HepG2 (cell line): ENCODE results near the gene ACSL6. TPM values are rescaled to one million over a fixed set of nuclear protein-coding genes. Genes with fewer than 3 reads are reported as not detected.
A peak's percentile ranks its signal among the peaks of the same experiment; 100 is the strongest.

Source experiments
- ATAC-seq: fragments of 200-7000 bp; cut with Tn5 transposase; 3 replicates; pipeline ENCODE4 v1.9.1; 2020; ENCODE audit warnings: mild to moderate bottlenecking, moderate library complexity
- BruUV-seq: library from RNA; stranded (reverse); fragments of 400-500 nt; replicated peaks from 2 replicates; lab custom pipeline; 2021; lab: Mats Ljungman, UMichigan
- CTCF ChIA-PET: fragments of 300-600 bp; formaldehyde crosslinking; extraction: SDS; loops from one replicate; lab custom pipeline; 2021; ENCODE audit warnings: low total read pairs, inconsistent platforms, low intra/inter-chr PET ratio; lab: Yijun Ruan, JAX
- POLR2A ChIA-PET: fragments of 350-600 bp; sonication (Branson Sonifier 250); formaldehyde crosslinking; loops from one replicate; lab custom pipeline; 2020; ENCODE audit warnings: antibody characterized with exemption, inconsistent platforms; lab: Yijun Ruan, JAX
- DNase-seq: peaks from one replicate; pipeline ENCODE4 v3.0.0-alpha.2; 2015; ENCODE audit warnings: low spot score
- FAIRE-seq: peaks from 3 replicates; lab custom pipeline; 2011; peaks lifted over from hg19 to GRCh38; lab: Jason Lieb, UNC
- H2AFZ ChIP-seq: one replicate; pipeline ENCODE4 v1.6.1; 2011; ENCODE audit warnings: low read length, inconsistent platforms
- H3K27ac ChIP-seq: fragments of 300-600 bp; 3 replicates; pipeline ENCODE4 v1.8.0; 2011; ENCODE audit warnings: mixed run types, mild to moderate bottlenecking, mixed read lengths, low read length, inconsistent platforms; ENCODE audit not compliant: insufficient read depth; ENCODE audit errors: extremely low read length
- H3K27me3 ChIP-seq, 2 experiments: fragments of 200-600 bp in 1 of 2; 2 replicates in 1 of 2; 3 replicates in 1 of 2; pipeline versions ENCODE4 v1.6.0 to v1.8.0; 2011; ENCODE audit warnings: low read length in 2 of 2, mild to moderate bottlenecking in 2 of 2, moderate library complexity in 2 of 2, inconsistent platforms in 1 of 2; ENCODE audit not compliant: insufficient read depth in 2 of 2, control insufficient read depth in 1 of 2
- H3K36me3 ChIP-seq, 2 experiments: fragments of 200-600 bp in 1 of 2; replicated peaks in 1 of 2; 2 replicates in 1 of 2; 3 replicates in 1 of 2; pipeline versions ENCODE4 v1.5.1 to v1.8.0; 2011; ENCODE audit warnings: low read length in 2 of 2, inconsistent platforms in 1 of 2; ENCODE audit not compliant: insufficient read depth in 2 of 2, control insufficient read depth in 1 of 2
- H3K4me1 ChIP-seq: 2 replicates; pipeline ENCODE4 v1.5.1; 2012; ENCODE audit warnings: low read length, inconsistent platforms; ENCODE audit not compliant: insufficient read depth
- H3K4me2 ChIP-seq: 2 replicates; pipeline ENCODE4 v1.6.0; 2011; ENCODE audit warnings: low read depth, low read length, inconsistent platforms
- H3K4me3 ChIP-seq, 3 experiments: fragments of 200-600 bp in 1 of 3; sonication (generic), shearing (Covaris generic) in 1 of 3; replicated peaks in 1 of 3; 2 replicates each; pipeline ENCODE4 v1.5.1; 2011 to 2016; ENCODE audit warnings: low read length in 3 of 3, inconsistent platforms in 2 of 3, low read depth in 2 of 3, mild to moderate bottlenecking in 2 of 3, control low read depth in 1 of 3, mixed read lengths in 1 of 3; ENCODE audit not compliant: insufficient read depth in 1 of 3
- H3K79me2 ChIP-seq: one replicate; pipeline ENCODE4 v1.6.1; 2011; ENCODE audit warnings: low read length, inconsistent platforms; ENCODE audit not compliant: insufficient read depth
- H3K9ac ChIP-seq: 2 replicates; pipeline ENCODE4 v1.6.0; 2011; ENCODE audit warnings: mild to moderate bottlenecking, low read depth, low read length, inconsistent platforms; ENCODE audit not compliant: insufficient read depth
- H3K9me3 ChIP-seq: 2 replicates; pipeline ENCODE4 v1.5.1; 2012; ENCODE audit warnings: mild to moderate bottlenecking, low read length
- H4K20me1 ChIP-seq: 2 replicates; pipeline ENCODE4 v1.6.0; 2011; ENCODE audit warnings: inconsistent platforms, mild to moderate bottlenecking, low read length, moderate library complexity; ENCODE audit not compliant: insufficient read depth
- CENPT ChIP-seq: sonication (generic); formaldehyde crosslinking; IDR thresholded peaks from 2 replicates; pipeline ENCODE4 v1.8.0; 2022; ENCODE audit warnings: low read depth, mild to moderate bottlenecking, moderate library complexity, missing genetic modification reagents
- DNMT1 ChIP-seq: sonication (generic); formaldehyde crosslinking; IDR thresholded peaks from 2 replicates; pipeline ENCODE4 v1.5.1; 2020; ENCODE audit warnings: mild to moderate bottlenecking, missing genetic modification reagents
- HNF4A ChIP-seq: sonication (generic); formaldehyde crosslinking; IDR thresholded peaks from 2 replicates; pipeline ENCODE4 v1.4.0; 2020; ENCODE audit warnings: missing genetic modification reagents
- JUND ChIP-seq: sonication (generic); formaldehyde crosslinking; IDR thresholded peaks from 2 replicates; pipeline ENCODE4 v1.8.0; 2022; ENCODE audit warnings: mild to moderate bottlenecking, missing genetic modification reagents
- MIXL1 ChIP-seq: IDR thresholded peaks from 2 replicates; pipeline ENCODE4 v1.6.1; 2016
- PHB2 ChIP-seq: fragments of 450-650 bp; IDR thresholded peaks from 2 replicates; pipeline ENCODE4 v1.6.1; 2018; ENCODE audit not compliant: partially characterized antibody
- RAD21 ChIP-seq: fragments of 450-650 bp; formaldehyde crosslinking; IDR thresholded peaks from 2 replicates; pipeline ENCODE4 v1.5.0; 2020; ENCODE audit warnings: mild to moderate bottlenecking
- RXRA ChIP-seq: sonication (generic); formaldehyde crosslinking; IDR thresholded peaks from 2 replicates; pipeline ENCODE4 v1.5.1; 2020; ENCODE audit warnings: missing genetic modification reagents
- SOX5 ChIP-seq: IDR thresholded peaks from 2 replicates; pipeline ENCODE4 v1.6.1; 2016; ENCODE audit warnings: borderline replicate concordance
- TEAD3 ChIP-seq: optimal IDR thresholded peaks from 2 replicates; pipeline ENCODE3; 2016; ENCODE audit warnings: borderline replicate concordance
- ZNF34 ChIP-seq: sonication (generic); formaldehyde crosslinking; IDR thresholded peaks from 2 replicates; pipeline ENCODE4 v1.4.0; 2020; ENCODE audit warnings: mild to moderate bottlenecking, missing genetic modification reagents, borderline replicate concordance
- ZNF562 ChIP-seq: sonication (generic); formaldehyde crosslinking; IDR thresholded peaks from 2 replicates; pipeline ENCODE4 v1.8.0; 2022; ENCODE audit warnings: missing genetic modification reagents, borderline replicate concordance
- ZNF607 ChIP-seq: sonication (generic); formaldehyde crosslinking; IDR thresholded peaks from 2 replicates; pipeline ENCODE4 v1.5.1; 2020; ENCODE audit warnings: missing genetic modification reagents, mild to moderate bottlenecking, borderline replicate concordance
- ZNF737 ChIP-seq: sonication (generic); formaldehyde crosslinking; IDR thresholded peaks from 2 replicates; pipeline ENCODE4 v1.5.0; 2020; ENCODE audit warnings: missing genetic modification reagents, mild to moderate bottlenecking, borderline replicate concordance
- WGBS: methylation state at CpG from one replicate; pipeline ENCODE4 v1.1.6; 2017; ENCODE audit warnings: low lambda C conversion rate; 5-methylcytosine and 5-hydroxymethylcytosine counted together
- in situ Hi-C: cut with HindIII; loops from 2 replicates; pipeline ENCODE4 v1.10.0; 2017; ENCODE audit warnings: low pct_unique_long_range_greater_than_20kb; ENCODE audit not compliant: extremely low pct_ligation_motif_present
- intact Hi-C: fragments of 100-400 bp; cut with micrococcal nuclease; formaldehyde crosslinking; loops from one replicate; pipeline ENCODE4 v1.10.0; 2022; ENCODE audit not compliant: unreplicated experiment
- polyA plus RNA-seq, 8 experiments: library from polyadenylated mRNA; depleted of rRNA in 3 of 8; stranded (reverse) in 7 of 8; unstranded in 1 of 8; fragments of >200 nt; fragmentation: Illumina TruSeq in 4 of 8; extraction: Trizol in 4 of 8; gene quantifications; 2 replicates each; pipeline versions ENCODE4 v1.2.1 to v1.2.3, GENCODE V29; 2011 to 2016; ENCODE audit warnings: low read depth in 4 of 8, missing spikeins in 1 of 8, mixed read lengths in 1 of 8; ENCODE audit not compliant: insufficient read depth in 1 of 8
- total RNA-seq, 5 experiments: library from RNA; depleted of rRNA; stranded (reverse); fragments of >200 nt; fragmentation: Illumina TruSeq; extraction: Trizol; gene quantifications; 2 replicates each; pipeline ENCODE4 v1.2.3, GENCODE V29; 2016; ENCODE audit warnings: low read depth in 1 of 5
- TF ChIP-seq, protein P1 (sequence below): sonication (generic); formaldehyde crosslinking; IDR thresholded peaks from 2 replicates; pipeline ENCODE4 v1.4.0; 2020; ENCODE audit warnings: missing genetic modification reagents
- TF ChIP-seq, protein P2 (sequence below): sonication (generic); formaldehyde crosslinking; IDR thresholded peaks from 2 replicates; pipeline ENCODE4 v1.8.0; 2022; ENCODE audit warnings: mild to moderate bottlenecking, missing genetic modification reagents, moderate library complexity

The ACSL6 gene
- total and polyA plus RNA-seq, 2 of the 13 experiments (the other 11 are each of a cell fraction or from before 2014, with no cell fraction given), result 3.7 to 3.8 TPM

DNA sequence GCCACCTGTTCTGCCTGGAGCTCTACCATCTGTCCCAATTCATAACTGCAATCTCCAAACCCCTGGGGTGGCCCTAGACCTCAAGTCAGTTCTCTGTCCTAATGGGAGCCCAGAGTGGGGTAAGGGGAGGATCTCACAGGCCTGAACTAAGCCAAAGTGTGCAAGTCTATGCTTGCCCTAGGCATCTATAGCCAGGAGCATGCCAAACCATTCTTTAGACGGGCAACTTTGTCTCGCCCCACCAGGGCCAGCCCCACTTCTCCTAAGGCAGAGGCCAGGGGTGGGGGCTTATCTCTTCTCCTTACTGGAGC lies 3.3 kb downstream of the ACSL6 start:
- H3K36me3 ChIP-seq, result no peaks in the 10 kb centered on the region
- no peaks in the 10 kb centered on the region for H4K20me1 ChIP-seq
- in situ Hi-C loops, result loop anchor here (5.0 to 25.0 kb wide), 4 partner anchors 196 to 571 kb away; no protein-coding TSS in a partner anchor
- no peak overlapping the region for H3K4me3 ChIP-seq
- TF ChIP-seq TEAD3 (CRISPR knock-in tag), result peak; percentile 5
- no peak for TF ChIP-seq PHB2
- TF ChIP-seq RXRA, result no peak
- ATAC-seq (no peak), DNase-seq (no peak), FAIRE-seq (no peak)
- no peak overlapping the region for H2AFZ ChIP-seq
- no peak overlapping the region for H3K4me2 ChIP-seq
- no peak overlapping the region for H3K27ac ChIP-seq
- H3K4me1 ChIP-seq, result peaks cover 51% of the 10 kb centered on the region
- ChIA-PET CTCF (interaction anchor here (1.7 kb wide), 2 partner anchors 197 to 419 kb away, joined by 7 to 18 read pairs; no protein-coding TSS in a partner anchor), POLR2A (interaction anchor here (0.8 to 1.2 kb wide), 5 partner anchors 9 to 419 kb away, joined by 3 to 11 read pairs (median 3); partner anchors contain the start of gene FNIP1)
- intact Hi-C loops, result loop anchor here (1.0 to 2.0 kb wide), 3 partner anchors 55 to 419 kb away; no protein-coding TSS in a partner anchor
- no TSS peak for BruUV-seq
- H3K79me2 ChIP-seq, result no peaks in the 10 kb centered on the region
- no peaks in the 10 kb centered on the region for H3K9me3 ChIP-seq
- no peak overlapping the region for H3K9ac ChIP-seq
- WGBS, result no CpG with 5 or more reads among the region's 2 CpGs
- H3K27me3 ChIP-seq, result peaks cover 11 to 34% of the 10 kb centered on the region in 2 experiments; a peak in 3 of 5 replicates

DNA sequence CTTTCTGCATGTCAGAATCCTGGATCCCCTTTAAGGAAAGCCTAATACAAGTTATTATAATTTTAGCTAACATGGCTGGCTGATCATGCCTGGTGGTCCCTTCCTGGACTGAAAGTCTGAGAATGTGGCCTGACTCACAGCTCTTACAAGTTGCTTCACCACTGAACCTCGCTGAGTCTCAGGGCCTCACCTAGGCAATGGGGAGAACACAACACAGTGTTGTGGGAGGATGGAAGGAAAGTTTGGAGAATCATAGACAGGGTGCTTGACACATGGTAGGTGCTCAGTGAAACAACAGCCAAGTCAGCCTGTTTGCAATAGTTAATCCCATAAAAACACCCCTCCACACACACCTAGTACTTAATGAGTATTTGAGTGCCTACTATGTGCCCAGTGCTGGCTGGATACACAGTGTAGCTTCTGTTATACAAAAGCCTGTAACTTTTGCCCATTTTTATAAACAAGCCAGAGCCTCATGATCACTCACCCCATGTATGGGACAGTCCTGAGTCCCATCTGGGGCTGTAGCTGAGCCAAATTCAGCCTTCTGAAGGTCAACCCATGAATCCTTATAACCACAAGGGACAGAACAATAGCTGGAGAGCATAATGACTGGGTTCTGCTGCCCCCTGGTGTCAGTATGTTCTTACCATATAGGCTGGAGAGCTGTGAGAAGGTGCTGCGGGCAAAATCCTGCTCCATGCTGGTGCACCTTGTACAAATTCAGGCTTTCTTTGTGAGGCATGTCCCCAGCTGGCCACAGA lies 3.9 kb downstream of the ACSL6 start:
- WGBS, result 11% methylated on average over 2 of the region's 2 CpGs
- no peaks in the 10 kb centered on the region for H3K36me3 ChIP-seq
- no peaks in the 10 kb centered on the region for H3K9me3 ChIP-seq
- H3K27me3 ChIP-seq, result peaks cover 11 to 31% of the 10 kb centered on the region in 2 experiments; a peak in 3 of 5 replicates
- DNase-seq (peak; percentile 76), FAIRE-seq (peak; percentile 96), ATAC-seq (peak; percentile 54)
- BruUV-seq, result no TSS peak
- H3K4me2 ChIP-seq, result no peak overlapping the region
- peaks cover 56% of the 10 kb centered on the region for H3K4me1 ChIP-seq
- H3K4me3 ChIP-seq, result no peak overlapping the region
- no peak overlapping the region for H2AFZ ChIP-seq
- in situ Hi-C loops (loop anchor here (5.0 to 25.0 kb wide), 4 partner anchors 195 to 570 kb away; no protein-coding TSS in a partner anchor), intact Hi-C loops (loop anchor here (1.0 to 2.0 kb wide), 3 partner anchors 55 to 418 kb away; no protein-coding TSS in a partner anchor)
- ChIA-PET CTCF (interaction anchor here (1.7 kb wide), 2 partner anchors 197 to 418 kb away, joined by 7 to 18 read pairs; no protein-coding TSS in a partner anchor), POLR2A (interaction anchor here (0.8 to 1.2 kb wide), 5 partner anchors 8 to 418 kb away, joined by 3 to 11 read pairs (median 3); partner anchors contain the start of gene FNIP1)
- H3K79me2 ChIP-seq, result no peaks in the 10 kb centered on the region
- H4K20me1 ChIP-seq, result no peaks in the 10 kb centered on the region
- no peak overlapping the region for H3K27ac ChIP-seq
- H3K9ac ChIP-seq, result no peak overlapping the region
- TF ChIP-seq, protein P1, sequence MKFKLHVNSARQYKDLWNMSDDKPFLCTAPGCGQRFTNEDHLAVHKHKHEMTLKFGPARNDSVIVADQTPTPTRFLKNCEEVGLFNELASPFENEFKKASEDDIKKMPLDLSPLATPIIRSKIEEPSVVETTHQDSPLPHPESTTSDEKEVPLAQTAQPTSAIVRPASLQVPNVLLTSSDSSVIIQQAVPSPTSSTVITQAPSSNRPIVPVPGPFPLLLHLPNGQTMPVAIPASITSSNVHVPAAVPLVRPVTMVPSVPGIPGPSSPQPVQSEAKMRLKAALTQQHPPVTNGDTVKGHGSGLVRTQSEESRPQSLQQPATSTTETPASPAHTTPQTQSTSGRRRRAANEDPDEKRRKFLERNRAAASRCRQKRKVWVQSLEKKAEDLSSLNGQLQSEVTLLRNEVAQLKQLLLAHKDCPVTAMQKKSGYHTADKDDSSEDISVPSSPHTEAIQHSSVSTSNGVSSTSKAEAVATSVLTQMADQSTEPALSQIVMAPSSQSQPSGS (CRISPR knock-in tag), result no peak
- TF ChIP-seq JUND (CRISPR knock-in tag) (0 out of 2 replicates have a peak, but pooled peaks have one; percentile 8), ZNF607 (CRISPR knock-in tag) (no peak), CENPT (CRISPR knock-in tag) (no peak), SOX5 (CRISPR knock-in tag) (peak; percentile 40; the same call in 1 of the 2 replicates), ZNF737 (no peak), ZNF562 (CRISPR knock-in tag) (no peak), DNMT1 (CRISPR knock-in tag) (no peak), RAD21 (peak; percentile 93), MIXL1 (CRISPR knock-in tag) (0 out of 2 replicates have a peak, but pooled peaks have one; percentile 30), ZNF34 (CRISPR knock-in tag) (no peak), HNF4A (CRISPR knock-in tag) (0 out of 2 replicates have a peak, but pooled peaks have one; percentile 9)
- TF ChIP-seq, protein P2, sequence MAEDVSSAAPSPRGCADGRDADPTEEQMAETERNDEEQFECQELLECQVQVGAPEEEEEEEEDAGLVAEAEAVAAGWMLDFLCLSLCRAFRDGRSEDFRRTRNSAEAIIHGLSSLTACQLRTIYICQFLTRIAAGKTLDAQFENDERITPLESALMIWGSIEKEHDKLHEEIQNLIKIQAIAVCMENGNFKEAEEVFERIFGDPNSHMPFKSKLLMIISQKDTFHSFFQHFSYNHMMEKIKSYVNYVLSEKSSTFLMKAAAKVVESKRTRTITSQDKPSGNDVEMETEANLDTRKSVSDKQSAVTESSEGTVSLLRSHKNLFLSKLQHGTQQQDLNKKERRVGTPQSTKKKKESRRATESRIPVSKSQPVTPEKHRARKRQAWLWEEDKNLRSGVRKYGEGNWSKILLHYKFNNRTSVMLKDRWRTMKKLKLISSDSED (CRISPR knock-in tag), result no peak
